GM23338 (cell line): ENCODE measurements around the gene ADAMTS20. TPM values are rescaled to one million over a fixed set of nuclear protein-coding genes. Genes with fewer than 3 reads are reported as not detected.

ENCODE experiments used
- ATAC-seq: fragments of 200-7000 bp; cut with Tn5 transposase; 3 replicates; pipeline ENCODE4 v1.9.1; 2020
- DNase-seq: peaks from one replicate; pipeline ENCODE4 v3.0.0-alpha.2; 2015; ENCODE audit warnings: low spot score
- H2AFZ ChIP-seq: fragments of 200-600 bp; sonication (generic); 2 replicates; pipeline ENCODE4 v1.8.0; 2016; ENCODE audit warnings: antibody characterized with exemption, mild to moderate bottlenecking, moderate library complexity
- H3F3A ChIP-seq: fragments of 200-600 bp; sonication (generic); replicated peaks from 2 replicates; pipeline ENCODE4 v1.8.0; 2017; ENCODE audit warnings: antibody characterized with exemption, mixed run types, low read depth
- H3K27ac ChIP-seq: fragments of 200-600 bp; sonication (generic); 2 replicates; pipeline ENCODE4 v1.6.1; 2016; ENCODE audit warnings: low read depth
- H3K27me3 ChIP-seq: fragments of 200-600 bp; sonication (generic); 2 replicates; pipeline ENCODE4 v1.8.0; 2016; ENCODE audit warnings: mild to moderate bottlenecking, mixed run types, moderate library complexity; ENCODE audit not compliant: insufficient read depth
- H3K36me3 ChIP-seq: fragments of 200-600 bp; sonication (generic); 2 replicates; pipeline ENCODE4 v1.8.0; 2016; ENCODE audit warnings: mild to moderate bottlenecking; ENCODE audit not compliant: insufficient read depth
- H3K4me1 ChIP-seq: fragments of 200-600 bp; sonication (generic); 2 replicates; pipeline ENCODE4 v1.8.0; 2016; ENCODE audit warnings: mild to moderate bottlenecking, moderate library complexity; ENCODE audit not compliant: insufficient read depth
- H3K4me2 ChIP-seq: fragments of 200-600 bp; sonication (generic); 2 replicates; pipeline ENCODE4 v1.7.1; 2017; ENCODE audit warnings: mixed run types
- H3K4me3 ChIP-seq: fragments of 200-600 bp; sonication (generic); 2 replicates; pipeline ENCODE4 v1.6.1; 2016; ENCODE audit warnings: mixed run types
- H3K79me2 ChIP-seq: fragments of 200-600 bp; sonication (generic); replicated peaks from 2 replicates; pipeline ENCODE4 v1.8.0; 2017; ENCODE audit warnings: mild to moderate bottlenecking; ENCODE audit not compliant: insufficient read depth
- H3K9me2 ChIP-seq: fragments of 200-600 bp; sonication (generic); 2 replicates; pipeline ENCODE4 v1.8.0; 2017; ENCODE audit not compliant: insufficient read depth
- H4K20me1 ChIP-seq: fragments of 200-600 bp; sonication (generic); replicated peaks from 2 replicates; pipeline ENCODE4 v1.8.0; 2017; ENCODE audit warnings: mild to moderate bottlenecking; ENCODE audit not compliant: insufficient read depth
- H3K27ac Mint-ChIP-seq: 2 replicates; pipeline ENCODE4 v1.8.0; 2020; ENCODE audit warnings: inconsistent platforms, mild to moderate bottlenecking, moderate library complexity, mixed read lengths
- H3K27me3 Mint-ChIP-seq: 3 replicates; pipeline ENCODE4 v1.8.0; 2022; ENCODE audit warnings: low read depth, mild to moderate bottlenecking, moderate library complexity, mixed read lengths, inconsistent platforms; ENCODE audit not compliant: insufficient read depth, poor library complexity
- H3K36me3 Mint-ChIP-seq: 3 replicates; pipeline ENCODE4 v1.8.0; 2021; ENCODE audit warnings: low read depth, mild to moderate bottlenecking, inconsistent platforms, moderate library complexity, mixed read lengths
- H3K4me1 Mint-ChIP-seq: 3 replicates; pipeline ENCODE4 v1.8.0; 2020; ENCODE audit warnings: mild to moderate bottlenecking, inconsistent platforms, mixed read lengths
- H3K4me3 Mint-ChIP-seq: 3 replicates; pipeline ENCODE4 v1.8.0; 2021; ENCODE audit warnings: moderate library complexity, mild to moderate bottlenecking, inconsistent platforms, mixed read lengths
- H3K9me3 Mint-ChIP-seq: 3 replicates; pipeline ENCODE4 v1.8.0; 2020; ENCODE audit warnings: moderate library complexity, mild to moderate bottlenecking, inconsistent platforms, mixed read lengths
- CREB1 ChIP-seq: fragments of 250-450 bp; sonication (Bioruptor Pico); IDR thresholded peaks from 2 replicates; pipeline ENCODE4 v1.5.0; 2020; ENCODE audit warnings: low read depth, mild to moderate bottlenecking, moderate library complexity
- ETS1 ChIP-seq: IDR thresholded peaks from 2 replicates; pipeline ENCODE4 v1.6.1; 2016; ENCODE audit warnings: antibody characterized with exemption
- EZH2phosphoT487 ChIP-seq: fragments of 200-600 bp; sonication (generic); IDR thresholded peaks from one replicate; pipeline ENCODE4 v1.8.1; 2018; ENCODE audit warnings: antibody characterized with exemption; ENCODE audit not compliant: unreplicated experiment
- JUNB ChIP-seq: IDR thresholded peaks from one replicate; pipeline ENCODE4 v1.6.1; 2016; ENCODE audit warnings: antibody characterized with exemption; ENCODE audit not compliant: unreplicated experiment
- NANOG ChIP-seq: IDR thresholded peaks from 2 replicates; pipeline ENCODE4 v1.6.1; 2016; ENCODE audit warnings: antibody characterized with exemption, borderline replicate concordance
- POLR2AphosphoS5 ChIP-seq: IDR thresholded peaks from 2 replicates; pipeline ENCODE4 v1.6.1; 2016; ENCODE audit warnings: antibody characterized with exemption, low read depth
- STAT1 ChIP-seq: IDR thresholded peaks from one replicate; pipeline ENCODE4 v1.6.1; 2016; ENCODE audit warnings: antibody characterized with exemption; ENCODE audit not compliant: unreplicated experiment
- ZNF331 ChIP-seq: fragments of 250-450 bp; sonication (Bioruptor Pico); IDR thresholded peaks from 2 replicates; pipeline ENCODE4 v1.5.0; 2020; ENCODE audit warnings: low read depth, mild to moderate bottlenecking, moderate library complexity
- ZNF462 ChIP-seq: fragments of 250-450 bp; sonication (Bioruptor Pico); IDR thresholded peaks from 2 replicates; pipeline ENCODE4 v1.5.0; 2020; ENCODE audit warnings: mild to moderate bottlenecking, moderate library complexity
- polyA plus RNA-seq: library from polyadenylated mRNA; unstranded; fragments of >200 nt; fragmentation: Nextera tagmentation; extraction: Ambion mirVana; gene quantifications from 2 replicates; pipeline ENCODE4 v1.2.1, GENCODE V29; 2016
- total RNA-seq: library from RNA; depleted of rRNA; stranded (reverse); fragments of >200 nt; shearing (Covaris generic); gene quantifications from 2 replicates; pipeline ENCODE4 v1.2.3, GENCODE V29; 2014

The ADAMTS20 gene
- total and polyA plus RNA-seq, 2 experiments from 2014 or later = 2.0 to 9.3 TPM

GRCh38 chr12:43590307-43590706, 38.3 kb upstream of the ADAMTS20 start:
- Histone ChIP-seq H3F3A (no peaks in the 10 kb centered on the region), H3K27me3 (no peaks in the 10 kb centered on the region), H3K27ac (no peak overlapping the region), H3K4me1 (no peaks in the 10 kb centered on the region), H2AFZ (peak overlapping the region; percentile 25; the same call in 1 of the 2 replicates), H3K9me2 (peaks cover 19% of the 10 kb centered on the region), H3K79me2 (no peaks in the 10 kb centered on the region), H3K4me3 (no peak overlapping the region), H3K4me2 (no peak overlapping the region), H4K20me1 (no peaks in the 10 kb centered on the region), H3K36me3 (no peaks in the 10 kb centered on the region)
- no peak for TF ChIP-seq STAT1
- TF ChIP-seq ZNF331 = no peak
- no peak for TF ChIP-seq NANOG
- TF ChIP-seq EZH2phosphoT487 = no peak
- TF ChIP-seq ETS1 = no peak
- no peak for TF ChIP-seq JUNB
- TF ChIP-seq CREB1 (CRISPR knock-in tag) = no peak
- no peak for TF ChIP-seq ZNF462
- no peak for TF ChIP-seq POLR2AphosphoS5
- Mint-ChIP-seq H3K27ac (no peak overlapping the region), H3K27me3 (no peaks in the 10 kb centered on the region), H3K4me1 (0 out of 3 replicates have a peak, but pooled peaks cover 3% of the 10 kb centered on the region), H3K36me3 (no peaks in the 10 kb centered on the region), H3K4me3 (no peak overlapping the region), H3K9me3 (no peaks in the 10 kb centered on the region)
- DNase-seq (no peak), ATAC-seq (no peak)
